Spleen (tissue), 11 donors: ENCODE data around the gene ZNF491. TPM values are rescaled to one million over a fixed set of nuclear protein-coding genes. Genes with fewer than 3 reads are reported as not detected.

Experiments used
- DNase-seq: peaks from one replicate; pipeline ENCODE4 v3.0.0-alpha.2; 2020
- H3K27ac ChIP-seq, 8 donors: fragments of 200-600 bp; sonication (generic) in 7 of 8; 1 replicate in 4 of 8; 2 replicates in 4 of 8; pipeline versions ENCODE4 v1.5.0 to v1.8.0; 2016 to 2021; ENCODE audit warnings: inconsistent platforms in 4 of 8, mild to moderate bottlenecking in 4 of 8, moderate library complexity in 1 of 8
- H3K27me3 ChIP-seq, 7 donors: fragments of 200-600 bp; sonication (generic) in 6 of 7; replicated peaks in 1 of 7; 1 replicate in 4 of 7; 2 replicates in 3 of 7; pipeline versions ENCODE4 v1.5.0 to v1.8.0; 2016 to 2021; ENCODE audit warnings: inconsistent platforms in 3 of 7, mild to moderate bottlenecking in 1 of 7
- H3K36me3 ChIP-seq, 6 donors: fragments of 200-600 bp; sonication (generic) in 5 of 6; 1 replicate in 4 of 6; 2 replicates in 2 of 6; pipeline versions ENCODE4 v1.5.0 to v1.8.0; 2016 to 2021; ENCODE audit warnings: inconsistent platforms in 2 of 6
- H3K4me1 ChIP-seq, 6 donors: fragments of 200-600 bp; sonication (generic) in 5 of 6; 1 replicate in 3 of 6; 2 replicates in 3 of 6; pipeline versions ENCODE4 v1.5.0 to v1.8.0; 2016 to 2021; ENCODE audit warnings: inconsistent platforms in 3 of 6
- H3K4me3 ChIP-seq, 8 donors: fragments of 200-600 bp; sonication (generic) in 7 of 8; 1 replicate in 4 of 8; 2 replicates in 4 of 8; pipeline versions ENCODE4 v1.5.0 to v1.8.0; 2016 to 2021; ENCODE audit warnings: inconsistent platforms in 4 of 8, mild to moderate bottlenecking in 4 of 8, moderate library complexity in 2 of 8
- H3K9me3 ChIP-seq, 8 donors: fragments of 200-600 bp; sonication (generic) in 7 of 8; 1 replicate in 4 of 8; 2 replicates in 4 of 8; pipeline versions ENCODE4 v1.5.0 to v1.8.0; 2016 to 2021; ENCODE audit warnings: inconsistent platforms in 4 of 8
- POLR2A ChIP-seq, 3 donors: fragments of 450-650 bp; IDR thresholded peaks; one replicate each; pipeline ENCODE4 v1.5.1; 2017; ENCODE audit warnings: antibody characterized with exemption in 3 of 3, mild to moderate bottlenecking in 1 of 3
- POLR2AphosphoS5 ChIP-seq, 3 donors: sonication (generic); formaldehyde crosslinking; IDR thresholded peaks; one replicate each; pipeline ENCODE4 v1.5.1; 2017; ENCODE audit warnings: antibody characterized with exemption in 3 of 3
- WGBS, 5 donors: extraction: QIAGEN DNeasy Blood & Tissue Kit in 3 of 5; methylation state at CpG; one replicate each; pipeline versions ENCODE4 v1.1.5 to v1.1.7; 2013 to 2018; 5-methylcytosine and 5-hydroxymethylcytosine counted together
- intact Hi-C: fragments of 100-400 bp; cut with DNase I; formaldehyde crosslinking; loops from one replicate; pipeline ENCODE4 v1.15.0; 2023; ENCODE audit warnings: low total_unique reads
- polyA plus RNA-seq, 3 donors: library from polyadenylated mRNA; stranded (reverse); fragments of 200-250 nt; gene quantifications; one replicate each; pipeline ENCODE4 v1.2.1, GENCODE V29; 2013
- total RNA-seq, 7 donors: library from RNA; depleted of rRNA in 3 of 7; stranded (reverse); fragments of >200 nt in 3 of 7; fragmentation: NEBNext Ultra II Directional in 4 of 7; extraction: Animal tissue kit (Norgen Biotek cat#: 25700) in 4 of 7; gene quantifications; one replicate each; pipeline versions ENCODE4 v1.1.0 to v1.2.1, GENCODE V29; 2016 to 2021
- TF ChIP-seq, protein P1 (sequence below), 11 experiments: fragments of 200-600 bp in 7 of 11; fragments of 450-650 bp in 4 of 11; sonication (generic) in 4 of 11; IDR thresholded peaks in 8 of 11; conservative IDR thresholded peaks in 3 of 11; 1 replicate in 7 of 11; 2 replicates in 4 of 11; pipeline versions ENCODE4 v1.4.0 to v1.8.0; 2016 to 2021; ENCODE audit warnings: antibody characterized with exemption in 11 of 11, inconsistent platforms in 4 of 11, mild to moderate bottlenecking in 1 of 11
- donor health status: healthy with polysubstance abuse.
- donor health status: DM: no; HTN: no; CAD: no; lungs with moderate emphysema.
- donor health status: DM: no; HTN: no; CAD: no.
- donor health status: Bipolar disorder and iron deficiency.
- donor health status: healthy.
- donor health status: DM: no; HTN: no; CAD: no.
- donor health status: DM: yes; HTN: yes; CAD: no.

The ZNF491 gene
- total and polyA plus RNA-seq, 10 donors, result 0.61 to 3.5 (median 2.3) TPM

DNA sequence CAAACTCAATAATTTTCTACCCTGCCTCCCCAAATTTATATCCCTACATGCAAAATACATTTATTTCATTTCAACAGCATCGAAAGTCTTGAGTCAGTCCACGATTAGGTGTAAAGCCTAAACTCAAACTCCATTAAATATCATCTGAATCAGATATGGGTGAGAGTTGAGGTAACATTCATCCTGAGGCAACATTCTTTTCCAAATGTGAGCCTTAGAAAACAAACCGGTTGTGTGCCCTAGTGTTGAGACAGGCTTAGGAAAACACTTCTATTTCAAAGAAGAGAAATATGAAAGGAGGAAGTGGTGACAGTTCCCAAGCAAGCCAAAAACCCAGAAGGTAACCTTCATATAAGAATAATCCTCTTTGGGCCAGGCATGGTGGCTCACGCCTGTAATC, 43.7 kb upstream of the ZNF491 start:
- H3K4me3 ChIP-seq, result no peak overlapping the region
- H3K27me3 ChIP-seq, result no peaks in the 10 kb centered on the region
- intact Hi-C loops, result no loop called here
- no peaks in the 10 kb centered on the region for H3K36me3 ChIP-seq
- peaks cover 0 to 84% (median 68%) of the 10 kb centered on the region in 8 donors for H3K9me3 ChIP-seq
- WGBS, 5 donors, result 82 to 91% (median 87%) methylated on average over 4 of the region's 4 CpGs
- no peak for TF ChIP-seq POLR2A (IDR thresholded peaks at IDR 0.05)
- TF ChIP-seq, protein P1, sequence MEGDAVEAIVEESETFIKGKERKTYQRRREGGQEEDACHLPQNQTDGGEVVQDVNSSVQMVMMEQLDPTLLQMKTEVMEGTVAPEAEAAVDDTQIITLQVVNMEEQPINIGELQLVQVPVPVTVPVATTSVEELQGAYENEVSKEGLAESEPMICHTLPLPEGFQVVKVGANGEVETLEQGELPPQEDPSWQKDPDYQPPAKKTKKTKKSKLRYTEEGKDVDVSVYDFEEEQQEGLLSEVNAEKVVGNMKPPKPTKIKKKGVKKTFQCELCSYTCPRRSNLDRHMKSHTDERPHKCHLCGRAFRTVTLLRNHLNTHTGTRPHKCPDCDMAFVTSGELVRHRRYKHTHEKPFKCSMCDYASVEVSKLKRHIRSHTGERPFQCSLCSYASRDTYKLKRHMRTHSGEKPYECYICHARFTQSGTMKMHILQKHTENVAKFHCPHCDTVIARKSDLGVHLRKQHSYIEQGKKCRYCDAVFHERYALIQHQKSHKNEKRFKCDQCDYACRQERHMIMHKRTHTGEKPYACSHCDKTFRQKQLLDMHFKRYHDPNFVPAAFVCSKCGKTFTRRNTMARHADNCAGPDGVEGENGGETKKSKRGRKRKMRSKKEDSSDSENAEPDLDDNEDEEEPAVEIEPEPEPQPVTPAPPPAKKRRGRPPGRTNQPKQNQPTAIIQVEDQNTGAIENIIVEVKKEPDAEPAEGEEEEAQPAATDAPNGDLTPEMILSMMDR (IDR thresholded peaks at IDR 0.05 in 8 of 11, conservative IDR thresholded peaks at IDR 0.05 in 3 of 11), result no peak
- TF ChIP-seq POLR2AphosphoS5 (IDR thresholded peaks at IDR 0.05), result no peak
- no peak overlapping the region for H3K27ac ChIP-seq
- H3K4me1 ChIP-seq, result no peaks in the 10 kb centered on the region
- DNase-seq, result no peak

DNA sequence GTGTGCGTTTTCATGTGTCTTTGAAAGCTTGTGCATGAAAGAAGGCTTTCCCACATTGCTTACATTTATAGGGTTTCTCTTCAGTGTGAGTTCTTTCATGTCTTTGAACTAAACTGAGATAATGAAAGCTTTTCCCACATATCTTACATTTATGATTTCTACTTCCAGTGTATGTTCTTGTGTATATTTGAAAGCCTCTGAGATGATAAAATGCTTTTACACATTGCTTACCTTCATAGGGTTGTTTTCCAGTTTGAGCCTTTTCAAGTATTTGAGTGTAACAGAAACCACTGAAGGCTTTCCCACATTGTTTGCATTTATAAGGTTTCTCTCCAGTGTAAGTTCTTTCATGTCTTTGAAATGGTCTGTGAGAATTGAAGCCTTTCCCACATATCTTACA, 41.4 kb upstream of the ZNF491 start:
- peaks cover 0 to 5% (median 0%) of the 10 kb centered on the region in 7 donors for H3K27me3 ChIP-seq
- no peak for DNase-seq
- H3K9me3 ChIP-seq, result peaks cover 0 to 62% (median 49%) of the 10 kb centered on the region in 8 donors
- WGBS, 5 donors, result 74 to 89% (median 83%) methylated on average over 1 of the region's 1 CpG
- H3K4me3 ChIP-seq, result no peak overlapping the region
- H3K4me1 ChIP-seq, result no peaks in the 10 kb centered on the region
- H3K27ac ChIP-seq, result no peak overlapping the region
- H3K36me3 ChIP-seq, result no peaks in the 10 kb centered on the region
- no peak for TF ChIP-seq POLR2A (IDR thresholded peaks at IDR 0.05)
- no peak for TF ChIP-seq POLR2AphosphoS5 (IDR thresholded peaks at IDR 0.05)
- TF ChIP-seq, protein P1 (IDR thresholded peaks at IDR 0.05 in 8 of 11, conservative IDR thresholded peaks at IDR 0.05 in 3 of 11), result no peak
- intact Hi-C loops, result no loop called here

DNA sequence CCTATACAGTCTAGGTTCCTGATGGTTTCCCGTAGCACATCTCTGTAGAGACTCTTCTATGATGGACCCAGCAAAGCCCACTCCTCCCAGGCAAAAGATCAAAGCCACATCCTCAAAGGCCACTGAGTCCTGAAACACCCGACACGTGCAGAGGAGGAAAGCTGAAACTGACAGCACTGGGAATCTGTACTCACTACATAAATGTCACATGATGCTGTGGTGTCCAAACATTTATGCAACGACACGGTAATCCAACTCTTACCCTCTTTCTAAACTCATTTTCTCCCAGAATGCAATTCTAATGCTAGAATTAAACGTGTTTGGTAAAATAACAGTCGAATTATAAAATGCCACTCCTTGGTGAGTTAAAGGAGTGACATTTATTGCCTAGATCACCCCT, 38.5 kb upstream of the ZNF491 start:
- peaks cover 0 to 5% (median 0%) of the 10 kb centered on the region in 7 donors for H3K27me3 ChIP-seq
- H3K4me1 ChIP-seq, result no peaks in the 10 kb centered on the region
- no peak overlapping the region for H3K4me3 ChIP-seq
- 76 to 86% (median 78%) methylated on average over 7 of the region's 7 CpGs for WGBS, 5 donors
- no peaks in the 10 kb centered on the region for H3K36me3 ChIP-seq
- H3K27ac ChIP-seq, result no peak overlapping the region
- peaks cover 4 to 65% (median 50%) of the 10 kb centered on the region in 8 donors for H3K9me3 ChIP-seq
- intact Hi-C loops, result no loop called here
- no peak for TF ChIP-seq POLR2A (IDR thresholded peaks at IDR 0.05)
- TF ChIP-seq POLR2AphosphoS5 (IDR thresholded peaks at IDR 0.05), result no peak
- TF ChIP-seq, protein P1 (IDR thresholded peaks at IDR 0.05 in 8 of 11, conservative IDR thresholded peaks at IDR 0.05 in 3 of 11), result no peak
- no peak for DNase-seq

DNA sequence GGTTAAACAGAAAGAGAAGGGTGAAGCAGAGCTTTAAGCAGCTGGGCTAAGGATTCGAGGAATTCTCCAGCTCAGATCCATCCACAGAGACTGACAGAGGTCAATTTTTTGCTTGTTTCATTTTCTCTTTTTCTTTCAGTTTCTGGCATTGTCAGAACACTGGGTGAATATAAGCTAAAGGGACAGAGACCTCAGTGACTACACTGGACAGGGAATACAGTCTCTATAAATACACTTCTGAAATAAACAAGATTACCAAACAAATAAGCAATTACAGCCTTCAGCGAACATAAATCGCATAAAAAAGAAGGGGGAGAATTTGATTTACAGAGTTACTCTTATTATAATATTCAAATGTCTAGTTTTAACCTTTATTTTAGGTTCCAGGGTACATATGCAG, 35.2 kb upstream of the ZNF491 start:
- Histone ChIP-seq H3K36me3 (no peaks in the 10 kb centered on the region), H3K27ac (no peak overlapping the region), H3K9me3 (peaks cover 0 to 33% (median 18%) of the 10 kb centered on the region in 8 donors), H3K4me1 (peaks cover 10 to 20% (median 15%) of the 10 kb centered on the region in 6 donors), H3K4me3 (no peak overlapping the region), H3K27me3 (peaks cover 0 to 5% (median 0%) of the 10 kb centered on the region in 7 donors)
- 67 to 92% (median 82%) methylated on average over 3 of the region's 3 CpGs for WGBS, 5 donors
- no peak for DNase-seq
- TF ChIP-seq, protein P1 (IDR thresholded peaks at IDR 0.05 in 8 of 11, conservative IDR thresholded peaks at IDR 0.05 in 3 of 11), result no peak
- TF ChIP-seq POLR2AphosphoS5 (IDR thresholded peaks at IDR 0.05) (no peak), POLR2A (IDR thresholded peaks at IDR 0.05) (no peak)
- intact Hi-C loops, result no loop called here
